GM10266 (cell line): ENCODE data around the gene MCUR1.

Source experiments
- DNase-seq: peaks from one replicate; pipeline ENCODE4 v3.0.0; 2012; ENCODE audit errors: extremely low spot score
- TF ChIP-seq, protein P1 (sequence below): IDR thresholded peaks from 2 replicates; pipeline ENCODE4 v1.5.1; 2012; ENCODE audit warnings: mild to moderate bottlenecking, low read depth; ENCODE audit not compliant: control insufficient read depth, insufficient read depth; ENCODE audit errors: missing control alignments

The MCUR1 gene

DNA sequence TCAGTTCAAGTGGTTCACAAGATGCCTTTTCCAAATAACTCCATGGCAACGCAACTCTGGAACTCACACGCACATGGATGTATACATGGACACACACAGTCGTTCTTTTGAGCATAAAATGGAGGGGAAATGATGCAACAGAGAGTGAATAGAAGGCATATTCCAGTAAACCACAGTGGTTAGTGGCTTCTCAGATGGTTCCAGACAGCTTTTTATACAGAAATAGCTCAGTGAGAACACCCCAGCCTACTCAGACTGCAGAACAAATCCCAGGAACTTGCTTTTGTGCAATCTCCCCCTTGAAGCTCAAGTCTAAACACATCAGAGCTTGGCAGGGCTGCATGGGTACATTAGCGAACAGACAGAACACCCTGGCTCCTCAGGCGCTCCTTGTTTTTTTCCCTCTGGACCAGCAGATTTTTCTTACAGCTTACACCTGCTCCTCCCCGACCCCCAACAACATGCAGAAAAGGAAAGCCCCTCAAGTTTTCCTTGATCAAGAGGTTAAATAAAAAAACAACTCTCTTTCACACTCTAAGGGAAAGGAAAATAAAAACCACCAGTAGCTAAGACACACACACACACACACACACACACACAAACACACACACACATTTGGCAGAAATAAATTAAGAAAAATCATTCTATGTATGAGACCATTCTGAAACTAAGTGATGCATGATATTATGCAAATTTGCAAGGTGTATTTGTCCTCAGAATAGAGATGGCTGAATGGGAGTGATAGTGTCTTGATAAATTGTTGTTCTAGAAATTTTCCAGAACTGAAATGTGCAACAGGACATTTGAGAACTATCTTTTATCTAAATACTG lies 51.5 kb downstream of the MCUR1 start:
- TF ChIP-seq, protein P1, sequence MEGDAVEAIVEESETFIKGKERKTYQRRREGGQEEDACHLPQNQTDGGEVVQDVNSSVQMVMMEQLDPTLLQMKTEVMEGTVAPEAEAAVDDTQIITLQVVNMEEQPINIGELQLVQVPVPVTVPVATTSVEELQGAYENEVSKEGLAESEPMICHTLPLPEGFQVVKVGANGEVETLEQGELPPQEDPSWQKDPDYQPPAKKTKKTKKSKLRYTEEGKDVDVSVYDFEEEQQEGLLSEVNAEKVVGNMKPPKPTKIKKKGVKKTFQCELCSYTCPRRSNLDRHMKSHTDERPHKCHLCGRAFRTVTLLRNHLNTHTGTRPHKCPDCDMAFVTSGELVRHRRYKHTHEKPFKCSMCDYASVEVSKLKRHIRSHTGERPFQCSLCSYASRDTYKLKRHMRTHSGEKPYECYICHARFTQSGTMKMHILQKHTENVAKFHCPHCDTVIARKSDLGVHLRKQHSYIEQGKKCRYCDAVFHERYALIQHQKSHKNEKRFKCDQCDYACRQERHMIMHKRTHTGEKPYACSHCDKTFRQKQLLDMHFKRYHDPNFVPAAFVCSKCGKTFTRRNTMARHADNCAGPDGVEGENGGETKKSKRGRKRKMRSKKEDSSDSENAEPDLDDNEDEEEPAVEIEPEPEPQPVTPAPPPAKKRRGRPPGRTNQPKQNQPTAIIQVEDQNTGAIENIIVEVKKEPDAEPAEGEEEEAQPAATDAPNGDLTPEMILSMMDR: no peak
- DNase-seq: no peak

- no peak for DNase-seq
- TF ChIP-seq, protein P1: no peak
Observed at GRCh38 chr6:13761361-13762036, 52.9 kb downstream of the MCUR1 start.

GRCh38 chr6:13760307-13761304 lies 53.8 kb downstream of the MCUR1 start:
- TF ChIP-seq, protein P1: no peak
- no peak for DNase-seq

- no peak for DNase-seq
- TF ChIP-seq, protein P1: no peak
Observed at GRCh38 chr6:13759025-13759424, 55.3 kb downstream of the MCUR1 start.

GRCh38 chr6:13754644-13755043 lies 59.7 kb downstream of the MCUR1 start:
- no peak for DNase-seq
- TF ChIP-seq, protein P1: no peak

DNA sequence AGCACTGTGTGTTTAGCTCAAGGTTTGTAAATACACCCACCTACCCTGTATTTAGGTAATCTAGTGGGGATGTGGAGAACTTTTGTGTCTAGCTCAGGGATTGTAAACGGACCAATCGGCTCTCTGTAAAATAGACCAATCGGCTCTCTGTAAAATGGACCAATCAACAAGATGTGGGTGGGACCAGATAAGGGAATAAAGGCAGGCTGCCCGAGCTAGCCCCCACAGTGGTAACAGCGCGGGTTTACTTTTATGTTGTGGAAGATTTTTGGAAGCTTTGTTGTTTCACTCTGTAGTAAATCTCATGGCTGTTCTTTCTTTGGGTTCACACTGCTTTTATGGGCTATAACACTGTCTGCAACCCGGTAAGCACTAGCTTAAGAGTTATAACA lies 70.6 kb downstream of the MCUR1 start:
- TF ChIP-seq, protein P1: no peak
- no peak for DNase-seq
